MCF 10A (cell line): Measurements from ENCODE around the gene EXO1. TPM values are rescaled to one million over a fixed set of nuclear protein-coding genes. Genes with fewer than 3 reads are reported as not detected.
A peak's percentile ranks its signal among the peaks of the same experiment; 100 is the strongest.
"Not testable (repeated sequence)": the region's sequence is repeated elsewhere in the genome, so short reads cannot be mapped to it uniquely, and the experiment has no call there.

ENCODE experiments used
- BruUV-seq: library from RNA; stranded (reverse); fragments of 400-500 nt; replicated peaks from 2 replicates; lab custom pipeline; 2021; lab: Mats Ljungman, UMichigan
- CTCF ChIA-PET: fragments of 300-600 bp; sonication (Branson Sonifier 250); formaldehyde crosslinking; extraction: SDS; loops from one replicate; lab custom pipeline; 2021; ENCODE audit warnings: antibody characterized with exemption, inconsistent platforms; lab: Yijun Ruan, JAX
- POLR2A ChIA-PET: fragments of 300-600, 350-650 bp; sonication (Branson Sonifier 250); formaldehyde crosslinking; extraction: SDS; loops from one replicate; lab custom pipeline; 2020; ENCODE audit warnings: antibody characterized with exemption, inconsistent platforms; lab: Yijun Ruan, JAX
- DNase-seq: peaks from one replicate; pipeline ENCODE4 v3.0.0-alpha.2; 2018; ENCODE audit not compliant: unreplicated experiment
- H3K27ac Mint-ChIP-seq: one replicate; pipeline ENCODE4 v1.8.0; 2022; ENCODE audit warnings: mild to moderate bottlenecking, low read depth, mixed read lengths; ENCODE audit not compliant: unreplicated experiment
- H3K27me3 Mint-ChIP-seq: one replicate; pipeline ENCODE4 v1.8.0; 2022; ENCODE audit warnings: mixed read lengths; ENCODE audit not compliant: insufficient read depth, unreplicated experiment
- H3K36me3 Mint-ChIP-seq: one replicate; pipeline ENCODE4 v1.8.0; 2022; ENCODE audit warnings: mild to moderate bottlenecking, moderate library complexity, mixed read lengths; ENCODE audit not compliant: insufficient read depth, unreplicated experiment
- H3K4me1 Mint-ChIP-seq: one replicate; pipeline ENCODE4 v1.8.0; 2022; ENCODE audit warnings: mixed read lengths; ENCODE audit not compliant: insufficient read depth, unreplicated experiment
- H3K4me3 Mint-ChIP-seq: one replicate; pipeline ENCODE4 v1.8.0; 2022; ENCODE audit warnings: mild to moderate bottlenecking, moderate library complexity, mixed read lengths; ENCODE audit not compliant: unreplicated experiment
- H3K9me3 Mint-ChIP-seq: one replicate; pipeline ENCODE4 v1.8.0; 2022; ENCODE audit warnings: mixed read lengths; ENCODE audit not compliant: unreplicated experiment
- CTCF ChIP-seq: fragments of 200-600 bp; IDR thresholded peaks from one replicate; pipeline ENCODE4 v1.8.0; 2022; ENCODE audit warnings: antibody characterized with exemption, mild to moderate bottlenecking; ENCODE audit not compliant: unreplicated experiment
- intact Hi-C: fragments of 100-400 bp; cut with micrococcal nuclease; formaldehyde crosslinking; loops from 2 replicates; pipeline ENCODE4 v1.14.1; 2022
- total RNA-seq: library from RNA; stranded (reverse); gene quantifications from 2 replicates; pipeline ENCODE4 v1.2.3, GENCODE V29; 2022

Gene EXO1
- total RNA-seq, 1 experiment from 2014 or later: 17.5 TPM

GRCh38 chr1:241846862-241847539 lies 1.0 kb upstream of the EXO1 start:
- ChIA-PET CTCF (interaction anchor here (0.5 to 4.3 kb wide), 22 partner anchors 9 to 1461 kb away, joined by 3 to 30 read pairs (median 4); partner anchors contain the start of gene MAP1LC3C), POLR2A (interaction anchor here (0.6 to 3.6 kb wide), 10 partner anchors 8 to 368 kb away, joined by 3 to 22 read pairs (median 5); partner anchors contain the start of genes CHML, FH and OPN3)
- Mint-ChIP-seq H3K27ac (peak overlapping the region; percentile 81), H3K4me1 (peaks cover 18% of the 10 kb centered on the region), H3K36me3 (peaks cover 19% of the 10 kb centered on the region), H3K27me3 (no peaks in the 10 kb centered on the region), H3K9me3 (no peaks in the 10 kb centered on the region), H3K4me3 (peak overlapping the region; percentile 95)
- no TSS peak for BruUV-seq
- TF ChIP-seq CTCF: no peak
- no peak for DNase-seq
- intact Hi-C loops: loop anchor here (1.0 to 5.0 kb wide), 2 partner anchors 145 to 316 kb away; no protein-coding TSS in a partner anchor

GRCh38 chr1:241847540-241847795 lies 536 bp upstream of the EXO1 start:
- no peaks in the 10 kb centered on the region for H3K9me3 Mint-ChIP-seq
- no peak for DNase-seq
- peaks cover 24% of the 10 kb centered on the region for H3K36me3 Mint-ChIP-seq
- TSS peak; percentile 79 for BruUV-seq
- peak overlapping the region; percentile 81 for H3K27ac Mint-ChIP-seq
- TF ChIP-seq CTCF: no peak
- H3K27me3 Mint-ChIP-seq: no peaks in the 10 kb centered on the region
- ChIA-PET CTCF (interaction anchor here (0.6 to 4.3 kb wide), 20 partner anchors 9 to 306 kb away, joined by 3 to 30 read pairs (median 4); partner anchors contain the start of gene MAP1LC3C), POLR2A (interaction anchor here (0.6 to 3.6 kb wide), 11 partner anchors 9 to 328 kb away, joined by 3 to 22 read pairs (median 5); partner anchors contain the start of genes CHML, FH and OPN3)
- peak overlapping the region; percentile 95 for H3K4me3 Mint-ChIP-seq
- peaks cover 18% of the 10 kb centered on the region for H3K4me1 Mint-ChIP-seq
- intact Hi-C loops: loop anchor here (1.0 to 5.0 kb wide), 2 partner anchors 145 to 316 kb away; no protein-coding TSS in a partner anchor

- Mint-ChIP-seq H3K4me3 (peak overlapping the region; percentile 95), H3K27ac (peak overlapping the region; percentile 81), H3K9me3 (no peaks in the 10 kb centered on the region), H3K27me3 (no peaks in the 10 kb centered on the region), H3K36me3 (peaks cover 32% of the 10 kb centered on the region), H3K4me1 (peaks cover 18% of the 10 kb centered on the region)
- no peak for TF ChIP-seq CTCF
- intact Hi-C loops: loop anchor here (5.0 kb wide), 1 partner anchor 143 kb away; no protein-coding TSS in a partner anchor
- ChIA-PET CTCF (interaction anchor here (1.0 to 4.3 kb wide), 4 partner anchors 10 to 238 kb away, joined by 4 to 30 read pairs (median 16); no protein-coding TSS in a partner anchor), POLR2A (interaction anchor here (0.7 to 3.6 kb wide), 10 partner anchors 11 to 329 kb away, joined by 3 to 11 read pairs (median 4); partner anchors contain the start of genes CHML, FH and OPN3)
- BruUV-seq: no TSS peak
- DNase-seq: peak; percentile 23
Measured at GRCh38 chr1:241848686-241849344, 811 bp downstream of the EXO1 start.

GRCh38 chr1:241849345-241849695 lies 1.3 kb downstream of the EXO1 start:
- ChIA-PET POLR2A (interaction anchor here (0.7 to 3.6 kb wide), 8 partner anchors 10 to 1405 kb away, joined by 3 to 11 read pairs (median 4); partner anchors contain the start of genes CHML, FH and OPN3), CTCF (interaction anchor here (0.6 to 4.3 kb wide), 3 partner anchors 9 to 319 kb away, joined by 3 to 30 read pairs (median 4); no protein-coding TSS in a partner anchor)
- Mint-ChIP-seq H3K27ac (no peak overlapping the region), H3K4me1 (peaks cover 18% of the 10 kb centered on the region), H3K27me3 (no peaks in the 10 kb centered on the region), H3K4me3 (peak overlapping the region; percentile 95), H3K9me3 (no peaks in the 10 kb centered on the region), H3K36me3 (peaks cover 34% of the 10 kb centered on the region)
- no peak for TF ChIP-seq CTCF
- DNase-seq: no peak
- intact Hi-C loops: loop anchor here (5.0 kb wide), 1 partner anchor 143 kb away; no protein-coding TSS in a partner anchor
- no TSS peak for BruUV-seq

- H3K4me3 Mint-ChIP-seq, H3K9me3 Mint-ChIP-seq, intact Hi-C loops, POLR2A ChIA-PET, BruUV-seq, DNase-seq, H3K4me1 Mint-ChIP-seq, H3K27me3 Mint-ChIP-seq: not testable (repeated sequence)
- Mint-ChIP-seq H3K27ac (peak overlapping the region; percentile 27), H3K36me3 (peaks cover 42% of the 10 kb centered on the region)
- CTCF ChIA-PET: interaction anchor here (1.4 to 2.9 kb wide), 2 partner anchors 41 to 244 kb away, joined by 3 to 10 read pairs; no protein-coding TSS in a partner anchor
Measured at GRCh38 chr1:241855545-241856140, 7.6 kb downstream of the EXO1 start.
